Glutamatergic neuron (in vitro differentiated cells): ENCODE results near the gene MEST. TPM values are rescaled to one million over a fixed set of nuclear protein-coding genes. Genes with fewer than 3 reads are reported as not detected.

ENCODE experiments used
- DNase-seq: peaks from one replicate; pipeline ENCODE4 v3.0.0; 2022
- H3K27ac Mint-ChIP-seq: one replicate; pipeline ENCODE4 v1.8.0; 2020; ENCODE audit warnings: mild to moderate bottlenecking, mixed read lengths, inconsistent platforms; ENCODE audit not compliant: unreplicated experiment
- H3K27me3 Mint-ChIP-seq: one replicate; pipeline ENCODE4 v1.8.0; 2020; ENCODE audit warnings: mild to moderate bottlenecking, moderate library complexity, mixed read lengths, inconsistent platforms; ENCODE audit not compliant: unreplicated experiment
- H3K36me3 Mint-ChIP-seq: one replicate; pipeline ENCODE4 v1.8.0; 2020; ENCODE audit warnings: mild to moderate bottlenecking, mixed read lengths, inconsistent platforms; ENCODE audit not compliant: unreplicated experiment
- H3K4me1 Mint-ChIP-seq: one replicate; pipeline ENCODE4 v1.8.0; 2020; ENCODE audit warnings: mild to moderate bottlenecking, low read depth, mixed read lengths, inconsistent platforms; ENCODE audit not compliant: unreplicated experiment
- H3K4me3 Mint-ChIP-seq: one replicate; pipeline ENCODE4 v1.8.0; 2020; ENCODE audit warnings: mild to moderate bottlenecking, mixed read lengths, inconsistent platforms; ENCODE audit not compliant: unreplicated experiment
- H3K9me3 Mint-ChIP-seq: one replicate; pipeline ENCODE4 v1.8.0; 2020; ENCODE audit warnings: mild to moderate bottlenecking, moderate library complexity, mixed read lengths, inconsistent platforms; ENCODE audit not compliant: unreplicated experiment
- total RNA-seq: library from RNA; stranded (reverse); fragmentation: NEBNext Ultra II Directional; extraction: Animal tissue kit (Norgen Biotek cat#: 25700); gene quantifications from one replicate; pipeline ENCODE4 v1.2.1, GENCODE V29; 2021; ENCODE audit not compliant: unreplicated experiment
- TF ChIP-seq, protein P1 (sequence below): fragments of 200-600 bp; sonication (generic); IDR thresholded peaks from one replicate; pipeline ENCODE4 v1.5.0; 2021; ENCODE audit not compliant: partially characterized antibody, unreplicated experiment

The MEST gene
- total RNA-seq, 1 donor from 2014 or later, result 186 TPM

GRCh38 chr7:130452951-130453350 lies 38.9 kb upstream of the MEST start:
- Mint-ChIP-seq H3K9me3 (peaks cover 3% of the 10 kb centered on the region), H3K4me3 (no peak overlapping the region), H3K36me3 (peaks cover 5% of the 10 kb centered on the region), H3K27me3 (no peaks in the 10 kb centered on the region), H3K4me1 (peaks cover 7% of the 10 kb centered on the region), H3K27ac (no peak overlapping the region)
- no peak for DNase-seq
- TF ChIP-seq, protein P1, sequence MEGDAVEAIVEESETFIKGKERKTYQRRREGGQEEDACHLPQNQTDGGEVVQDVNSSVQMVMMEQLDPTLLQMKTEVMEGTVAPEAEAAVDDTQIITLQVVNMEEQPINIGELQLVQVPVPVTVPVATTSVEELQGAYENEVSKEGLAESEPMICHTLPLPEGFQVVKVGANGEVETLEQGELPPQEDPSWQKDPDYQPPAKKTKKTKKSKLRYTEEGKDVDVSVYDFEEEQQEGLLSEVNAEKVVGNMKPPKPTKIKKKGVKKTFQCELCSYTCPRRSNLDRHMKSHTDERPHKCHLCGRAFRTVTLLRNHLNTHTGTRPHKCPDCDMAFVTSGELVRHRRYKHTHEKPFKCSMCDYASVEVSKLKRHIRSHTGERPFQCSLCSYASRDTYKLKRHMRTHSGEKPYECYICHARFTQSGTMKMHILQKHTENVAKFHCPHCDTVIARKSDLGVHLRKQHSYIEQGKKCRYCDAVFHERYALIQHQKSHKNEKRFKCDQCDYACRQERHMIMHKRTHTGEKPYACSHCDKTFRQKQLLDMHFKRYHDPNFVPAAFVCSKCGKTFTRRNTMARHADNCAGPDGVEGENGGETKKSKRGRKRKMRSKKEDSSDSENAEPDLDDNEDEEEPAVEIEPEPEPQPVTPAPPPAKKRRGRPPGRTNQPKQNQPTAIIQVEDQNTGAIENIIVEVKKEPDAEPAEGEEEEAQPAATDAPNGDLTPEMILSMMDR, result no peak

GRCh38 chr7:130454959-130455358 lies 36.9 kb upstream of the MEST start:
- no peak overlapping the region for H3K27ac Mint-ChIP-seq
- TF ChIP-seq, protein P1, result no peak
- no peak overlapping the region for H3K4me3 Mint-ChIP-seq
- no peaks in the 10 kb centered on the region for H3K27me3 Mint-ChIP-seq
- H3K4me1 Mint-ChIP-seq, result peaks cover 7% of the 10 kb centered on the region
- H3K36me3 Mint-ChIP-seq, result peaks cover 11% of the 10 kb centered on the region
- no peak for DNase-seq
- H3K9me3 Mint-ChIP-seq, result peaks cover 4% of the 10 kb centered on the region

- H3K36me3 Mint-ChIP-seq, result peaks cover 11% of the 10 kb centered on the region
Measured at GRCh38 chr7:130458257-130458656, 33.6 kb upstream of the MEST start.

DNA sequence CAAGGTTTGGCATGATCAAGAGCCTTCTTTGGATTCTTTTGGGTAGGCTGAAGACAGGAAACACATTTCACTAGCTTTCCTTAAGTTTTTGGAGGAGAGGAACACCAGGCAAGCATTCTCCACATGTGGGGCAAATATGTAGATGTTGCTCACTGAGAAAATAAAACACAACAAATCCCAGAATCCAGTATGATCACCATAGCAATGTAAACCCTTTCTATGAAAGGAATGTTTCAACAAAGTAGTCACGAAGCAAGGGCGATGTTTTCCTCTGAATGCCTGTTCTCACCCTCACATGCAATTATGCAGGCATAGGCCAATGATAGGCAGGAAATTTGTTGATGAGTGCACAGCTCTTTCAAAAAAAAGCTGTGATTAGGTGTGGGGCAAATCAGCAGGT lies 30.6 kb upstream of the MEST start:
- Mint-ChIP-seq H3K4me1 (no peaks in the 10 kb centered on the region), H3K36me3 (peaks cover 16% of the 10 kb centered on the region), H3K9me3 (peaks cover 1% of the 10 kb centered on the region), H3K27me3 (no peaks in the 10 kb centered on the region), H3K27ac (no peak overlapping the region), H3K4me3 (no peak overlapping the region)
- DNase-seq, result no peak
- TF ChIP-seq, protein P1, result no peak

More at GRCh38 chr7:130458257-130458656, 33.6 kb upstream of the MEST start:
- DNase-seq, result no peak
- Mint-ChIP-seq H3K4me1 (no peaks in the 10 kb centered on the region), H3K4me3 (no peak overlapping the region), H3K9me3 (peaks cover 1% of the 10 kb centered on the region), H3K27ac (no peak overlapping the region), H3K27me3 (no peaks in the 10 kb centered on the region)
- TF ChIP-seq, protein P1, result no peak

GRCh38 chr7:130463553-130464434 lies 28.1 kb upstream of the MEST start:
- H3K4me1 Mint-ChIP-seq, result no peaks in the 10 kb centered on the region
- H3K36me3 Mint-ChIP-seq, result peaks cover 9% of the 10 kb centered on the region
- H3K27me3 Mint-ChIP-seq, result no peaks in the 10 kb centered on the region
- TF ChIP-seq, protein P1, result no peak
- DNase-seq, result no peak
- no peaks in the 10 kb centered on the region for H3K9me3 Mint-ChIP-seq
- H3K4me3 Mint-ChIP-seq, result no peak overlapping the region
- no peak overlapping the region for H3K27ac Mint-ChIP-seq
